HCT116 (cell line): ENCODE measurements around the gene PUSL1.

Experiments
- JUND ChIP-seq: IDR thresholded peaks from 2 replicates; pipeline ENCODE4 v1.6.1; 2012
- POLR2A ChIP-seq: IDR thresholded peaks from 2 replicates; pipeline ENCODE4 v1.7.0; 2011; ENCODE audit warnings: borderline replicate concordance; ENCODE audit not compliant: insufficient read depth, insufficient read length; ENCODE audit errors: extremely low read depth
- POLR2AphosphoS5 ChIP-seq: IDR thresholded peaks from 2 replicates; pipeline ENCODE4 v1.6.1; 2011; ENCODE audit warnings: mild to moderate bottlenecking, low read depth, low read length, moderate library complexity
- YY1 ChIP-seq: IDR thresholded peaks from 2 replicates; pipeline ENCODE4 v1.6.1; 2011; ENCODE audit warnings: low read length, low read depth, moderate library complexity, mild to moderate bottlenecking; ENCODE audit not compliant: insufficient replicate concordance; ENCODE audit errors: extremely low read depth
- TF ChIP-seq, protein P1 (sequence below), 3 experiments: fragments of 200-600 bp in 1 of 3; sonication (generic) in 1 of 3; IDR thresholded peaks in 2 of 3; conservative IDR thresholded peaks in 1 of 3; 2 replicates each; pipeline ENCODE4 v1.5.1; 2012 to 2017; ENCODE audit warnings: low read depth in 2 of 3, low read length in 2 of 3, antibody characterized with exemption in 1 of 3, borderline replicate concordance in 1 of 3, control low read depth in 1 of 3, mild to moderate bottlenecking in 1 of 3, mixed read lengths in 1 of 3, mixed run types in 1 of 3, moderate library complexity in 1 of 3; ENCODE audit not compliant: insufficient read depth in 1 of 3

DNA sequence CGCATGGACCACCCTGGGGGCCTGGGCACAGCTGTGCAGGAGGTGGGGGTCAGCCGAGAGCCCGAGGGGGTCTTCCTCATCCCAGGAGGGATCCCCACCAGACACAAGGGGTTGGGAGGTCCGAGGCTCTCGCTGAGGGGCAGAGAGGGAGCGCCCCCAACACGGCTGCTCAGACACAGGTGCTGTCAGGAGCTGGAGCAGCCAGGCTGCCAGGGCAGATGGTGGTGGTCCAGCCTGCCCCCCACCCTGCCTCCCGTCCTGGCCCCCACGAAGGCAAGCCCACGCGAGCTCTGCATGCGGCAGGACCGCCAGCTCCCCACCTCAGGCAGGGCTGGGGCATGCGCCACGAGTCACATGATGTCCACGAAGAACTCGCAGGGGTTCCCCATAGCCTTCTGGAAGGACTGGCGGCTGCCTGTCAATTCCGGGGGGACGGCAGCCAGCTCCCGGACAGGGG, 27.4 kb downstream of the PUSL1 start:
- no peak for TF ChIP-seq YY1
- TF ChIP-seq POLR2A = no peak
- no peak for TF ChIP-seq JUND
- TF ChIP-seq, protein P1, sequence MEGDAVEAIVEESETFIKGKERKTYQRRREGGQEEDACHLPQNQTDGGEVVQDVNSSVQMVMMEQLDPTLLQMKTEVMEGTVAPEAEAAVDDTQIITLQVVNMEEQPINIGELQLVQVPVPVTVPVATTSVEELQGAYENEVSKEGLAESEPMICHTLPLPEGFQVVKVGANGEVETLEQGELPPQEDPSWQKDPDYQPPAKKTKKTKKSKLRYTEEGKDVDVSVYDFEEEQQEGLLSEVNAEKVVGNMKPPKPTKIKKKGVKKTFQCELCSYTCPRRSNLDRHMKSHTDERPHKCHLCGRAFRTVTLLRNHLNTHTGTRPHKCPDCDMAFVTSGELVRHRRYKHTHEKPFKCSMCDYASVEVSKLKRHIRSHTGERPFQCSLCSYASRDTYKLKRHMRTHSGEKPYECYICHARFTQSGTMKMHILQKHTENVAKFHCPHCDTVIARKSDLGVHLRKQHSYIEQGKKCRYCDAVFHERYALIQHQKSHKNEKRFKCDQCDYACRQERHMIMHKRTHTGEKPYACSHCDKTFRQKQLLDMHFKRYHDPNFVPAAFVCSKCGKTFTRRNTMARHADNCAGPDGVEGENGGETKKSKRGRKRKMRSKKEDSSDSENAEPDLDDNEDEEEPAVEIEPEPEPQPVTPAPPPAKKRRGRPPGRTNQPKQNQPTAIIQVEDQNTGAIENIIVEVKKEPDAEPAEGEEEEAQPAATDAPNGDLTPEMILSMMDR (IDR thresholded peaks at IDR 0.05 in 2 of 3, conservative IDR thresholded peaks at IDR 0.05 in 1 of 3; ENCODE audit: borderline replicate concordance in 1 of 3, insufficient read depth in 1 of 3, low read depth in 2 of 3, low read length in 2 of 3) = no peak
- TF ChIP-seq POLR2AphosphoS5 = no peak
